NCI-H345 treated with DMSO at 0.1 percent for 48 hours (cell line): ENCODE measurements around the gene ALS2CL.
A peak's percentile ranks its signal among the peaks of the same experiment; 100 is the strongest.

Experiments used
- DNase-seq: peaks from one replicate; lab custom pipeline; 2025; ENCODE audit not compliant: unreplicated experiment; lab: John Stamatoyannopoulos, UW

The ALS2CL gene

GRCh38 chr3:46634856-46635255, 58.6 kb downstream of the ALS2CL start:
- no peak for DNase-seq

- DNase-seq = no peak
These were observed 60.7 kb downstream of the ALS2CL start for GRCh38 chr3:46632792-46633191.

- peak; percentile 59 for DNase-seq
These were observed 63.6 kb downstream of the ALS2CL start for GRCh38 chr3:46629551-46630517.

- DNase-seq = no peak
These were observed 64.5 kb downstream of the ALS2CL start for GRCh38 chr3:46628901-46629369.

- DNase-seq = no peak
These were observed 66.4 kb downstream of the ALS2CL start for GRCh38 chr3:46627078-46627477.

- no peak for DNase-seq
These were observed 67.4 kb downstream of the ALS2CL start for GRCh38 chr3:46626039-46626438.

GRCh38 chr3:46624975-46625490, 68.4 kb downstream of the ALS2CL start:
- no peak for DNase-seq

- no peak for DNase-seq
These were observed 68.9 kb downstream of the ALS2CL start for GRCh38 chr3:46624533-46624932.

GRCh38 chr3:46619845-46620778, 73.4 kb downstream of the ALS2CL start:
- no peak for DNase-seq
